Osteocyte (in vitro differentiated cells): ENCODE data around the gene DGKE. TPM values are rescaled to one million over a fixed set of nuclear protein-coding genes. Genes with fewer than 3 reads are reported as not detected.

ENCODE experiments used
- DNase-seq: peaks from one replicate; pipeline ENCODE4 v3.0.0; 2021; ENCODE audit warnings: mixed read lengths; ENCODE audit not compliant: unreplicated experiment; ENCODE audit errors: extremely low spot score
- H3K27ac Mint-ChIP-seq: one replicate; pipeline ENCODE4 v1.8.0; 2021; ENCODE audit warnings: mild to moderate bottlenecking, mixed read lengths; ENCODE audit not compliant: unreplicated experiment
- H3K27me3 Mint-ChIP-seq: one replicate; pipeline ENCODE4 v1.8.0; 2021; ENCODE audit warnings: mixed read lengths; ENCODE audit not compliant: unreplicated experiment
- H3K36me3 Mint-ChIP-seq: one replicate; pipeline ENCODE4 v1.8.0; 2021; ENCODE audit warnings: mixed read lengths; ENCODE audit not compliant: unreplicated experiment
- H3K4me1 Mint-ChIP-seq: one replicate; pipeline ENCODE4 v1.8.0; 2021; ENCODE audit warnings: mixed read lengths; ENCODE audit not compliant: unreplicated experiment
- H3K4me3 Mint-ChIP-seq: one replicate; pipeline ENCODE4 v1.8.0; 2021; ENCODE audit warnings: mild to moderate bottlenecking, moderate library complexity, mixed read lengths; ENCODE audit not compliant: unreplicated experiment
- H3K9me3 Mint-ChIP-seq: one replicate; pipeline ENCODE4 v1.8.0; 2021; ENCODE audit warnings: mixed read lengths; ENCODE audit not compliant: unreplicated experiment
- total RNA-seq: library from RNA; stranded (reverse); gene quantifications from 2 replicates; pipeline ENCODE4 v1.2.1, GENCODE V29; 2021
- TF ChIP-seq, protein P1 (sequence below): fragments of 200-600 bp; sonication (generic); IDR thresholded peaks from 2 replicates; pipeline ENCODE4 v1.5.0; 2021; ENCODE audit warnings: antibody characterized with exemption, mild to moderate bottlenecking, moderate library complexity

DGKE gene
- total RNA-seq, 1 donor from 2014 or later = 6.6 TPM

DNA sequence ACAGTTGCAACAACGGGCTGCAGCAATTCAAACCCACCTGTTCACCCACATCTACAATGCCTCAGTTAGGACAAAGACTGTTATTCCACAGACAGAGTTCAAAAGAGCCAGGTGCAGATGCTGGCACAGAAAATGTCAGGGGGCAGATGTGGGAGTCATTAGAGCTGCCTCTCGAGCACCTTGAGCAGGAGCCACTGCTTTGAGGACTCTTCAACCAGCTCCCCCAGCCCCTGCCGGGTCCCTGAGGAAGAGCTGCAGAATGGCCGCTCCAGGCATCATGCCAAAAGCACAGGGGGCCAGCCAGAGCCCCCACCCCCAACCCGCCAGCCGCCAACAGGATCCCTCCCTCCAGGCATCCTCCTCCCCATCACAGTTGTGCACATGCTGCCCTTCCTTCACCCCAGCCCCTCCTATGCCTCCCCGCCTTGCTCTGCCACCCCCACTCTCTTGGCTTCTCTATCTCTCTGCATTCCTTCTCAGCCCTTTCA lies 21.0 kb upstream of the DGKE start:
- Mint-ChIP-seq H3K36me3 (no peaks in the 10 kb centered on the region), H3K9me3 (no peaks in the 10 kb centered on the region), H3K4me3 (no peak overlapping the region), H3K4me1 (peaks cover 2% of the 10 kb centered on the region), H3K27me3 (peaks cover 3% of the 10 kb centered on the region), H3K27ac (no peak overlapping the region)
- peak; percentile 77 for DNase-seq
- TF ChIP-seq, protein P1, sequence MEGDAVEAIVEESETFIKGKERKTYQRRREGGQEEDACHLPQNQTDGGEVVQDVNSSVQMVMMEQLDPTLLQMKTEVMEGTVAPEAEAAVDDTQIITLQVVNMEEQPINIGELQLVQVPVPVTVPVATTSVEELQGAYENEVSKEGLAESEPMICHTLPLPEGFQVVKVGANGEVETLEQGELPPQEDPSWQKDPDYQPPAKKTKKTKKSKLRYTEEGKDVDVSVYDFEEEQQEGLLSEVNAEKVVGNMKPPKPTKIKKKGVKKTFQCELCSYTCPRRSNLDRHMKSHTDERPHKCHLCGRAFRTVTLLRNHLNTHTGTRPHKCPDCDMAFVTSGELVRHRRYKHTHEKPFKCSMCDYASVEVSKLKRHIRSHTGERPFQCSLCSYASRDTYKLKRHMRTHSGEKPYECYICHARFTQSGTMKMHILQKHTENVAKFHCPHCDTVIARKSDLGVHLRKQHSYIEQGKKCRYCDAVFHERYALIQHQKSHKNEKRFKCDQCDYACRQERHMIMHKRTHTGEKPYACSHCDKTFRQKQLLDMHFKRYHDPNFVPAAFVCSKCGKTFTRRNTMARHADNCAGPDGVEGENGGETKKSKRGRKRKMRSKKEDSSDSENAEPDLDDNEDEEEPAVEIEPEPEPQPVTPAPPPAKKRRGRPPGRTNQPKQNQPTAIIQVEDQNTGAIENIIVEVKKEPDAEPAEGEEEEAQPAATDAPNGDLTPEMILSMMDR = no peak

DNA sequence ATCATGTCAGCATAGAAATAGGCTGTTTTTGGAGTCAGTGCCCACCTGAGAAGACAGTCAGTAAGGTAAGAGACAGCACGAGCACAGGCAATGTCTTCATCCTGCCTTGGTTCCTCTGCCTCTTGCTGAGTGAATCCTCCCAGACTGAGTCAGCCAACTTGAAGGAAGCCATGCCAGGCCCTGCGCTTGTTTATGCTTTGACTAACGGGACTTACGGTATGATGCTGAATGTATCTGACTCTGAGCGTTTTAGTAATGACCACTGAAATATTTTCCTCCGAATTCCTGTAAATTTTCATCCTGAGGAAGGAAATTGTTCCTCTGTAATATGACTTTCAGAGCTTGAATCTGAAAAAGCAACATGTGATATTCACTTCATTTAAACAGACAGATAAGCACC lies 18.2 kb upstream of the DGKE start:
- no peak for DNase-seq
- no peaks in the 10 kb centered on the region for H3K9me3 Mint-ChIP-seq
- no peaks in the 10 kb centered on the region for H3K36me3 Mint-ChIP-seq
- peaks cover 5% of the 10 kb centered on the region for H3K4me1 Mint-ChIP-seq
- H3K27ac Mint-ChIP-seq = no peak overlapping the region
- H3K27me3 Mint-ChIP-seq = peaks cover 3% of the 10 kb centered on the region
- H3K4me3 Mint-ChIP-seq = no peak overlapping the region
- TF ChIP-seq, protein P1 = no peak

DNA sequence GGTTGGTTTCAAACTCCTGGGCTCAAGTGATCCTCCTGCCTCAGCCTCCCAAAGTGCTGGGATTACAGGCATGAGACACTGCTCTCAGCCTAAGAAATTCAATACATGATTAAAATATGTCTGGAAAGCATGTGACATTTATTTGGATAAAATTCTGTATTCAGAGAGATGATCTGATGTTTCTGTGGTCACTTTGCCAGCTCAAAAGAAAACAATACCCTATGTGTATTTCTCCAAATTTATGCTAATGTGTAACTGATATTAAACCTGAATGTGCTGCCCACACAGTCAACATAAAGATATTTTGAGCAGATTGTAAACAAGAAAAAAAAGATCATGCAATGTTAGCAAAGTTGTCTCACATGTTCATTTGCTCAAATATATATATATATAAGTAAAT lies 16.9 kb upstream of the DGKE start:
- no peaks in the 10 kb centered on the region for H3K36me3 Mint-ChIP-seq
- DNase-seq = no peak
- H3K27me3 Mint-ChIP-seq = peaks cover 3% of the 10 kb centered on the region
- no peak overlapping the region for H3K4me3 Mint-ChIP-seq
- peaks cover 5% of the 10 kb centered on the region for H3K4me1 Mint-ChIP-seq
- no peak overlapping the region for H3K27ac Mint-ChIP-seq
- TF ChIP-seq, protein P1 = no peak
- H3K9me3 Mint-ChIP-seq = no peaks in the 10 kb centered on the region

DNA sequence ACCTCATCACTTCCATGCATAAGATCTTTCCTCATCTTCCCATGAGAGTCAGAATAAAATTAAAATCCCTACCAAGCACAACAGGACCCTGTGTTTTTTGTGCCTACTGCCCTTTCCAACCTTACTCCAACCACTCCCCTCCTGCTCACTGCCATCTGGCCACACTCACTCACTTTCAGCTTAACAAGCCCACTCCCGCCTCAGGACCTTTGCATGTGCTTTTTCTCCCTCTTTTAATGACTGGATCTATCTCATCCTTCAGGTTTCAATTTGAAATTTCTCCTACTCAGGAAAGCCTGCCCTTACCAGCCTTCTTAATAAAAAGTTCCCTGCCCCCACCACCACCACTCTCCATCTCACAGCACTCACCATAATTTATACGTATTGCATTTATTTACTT lies 14.9 kb upstream of the DGKE start:
- no peak overlapping the region for H3K4me3 Mint-ChIP-seq
- H3K27ac Mint-ChIP-seq = no peak overlapping the region
- H3K4me1 Mint-ChIP-seq = peaks cover 5% of the 10 kb centered on the region
- no peaks in the 10 kb centered on the region for H3K27me3 Mint-ChIP-seq
- TF ChIP-seq, protein P1 = no peak
- H3K36me3 Mint-ChIP-seq = peaks cover 2% of the 10 kb centered on the region
- no peaks in the 10 kb centered on the region for H3K9me3 Mint-ChIP-seq
- DNase-seq = no peak

DNA sequence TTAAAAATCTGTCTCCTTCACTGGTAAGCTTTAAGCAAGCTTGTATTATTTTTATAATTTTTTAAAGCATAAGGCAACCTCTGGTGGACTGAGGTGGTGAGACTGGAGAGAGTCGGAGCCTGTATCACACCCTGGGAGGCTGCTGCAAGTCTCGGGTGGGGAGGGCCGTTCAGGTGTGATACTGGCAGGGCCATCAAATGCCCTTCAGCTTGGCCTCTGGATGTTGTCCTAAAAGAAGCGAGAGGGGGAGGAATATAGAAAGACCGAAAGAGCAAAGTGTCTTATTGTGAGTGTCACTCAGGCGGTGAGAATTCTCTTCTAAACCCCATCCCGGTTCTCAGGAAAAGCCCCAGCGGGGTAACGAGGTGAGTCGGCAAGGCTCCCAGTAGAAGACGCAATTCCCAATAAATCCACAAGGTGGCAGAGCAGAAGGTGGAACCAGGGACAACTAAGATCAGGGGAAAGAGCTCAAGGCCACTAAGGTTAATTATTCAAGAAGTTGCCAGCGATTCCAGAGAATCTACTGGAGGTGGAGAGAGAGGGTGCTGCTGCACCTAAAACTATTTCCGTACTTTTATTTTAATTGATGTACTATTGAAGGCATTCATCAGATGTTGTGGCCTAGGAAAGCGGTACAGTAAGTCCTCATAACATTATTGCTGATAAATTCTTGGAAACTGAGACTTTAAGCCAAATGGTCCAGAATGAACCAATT lies 14.4 kb upstream of the DGKE start:
- Mint-ChIP-seq H3K4me3 (no peak overlapping the region), H3K36me3 (peaks cover 2% of the 10 kb centered on the region), H3K9me3 (no peaks in the 10 kb centered on the region), H3K27me3 (no peaks in the 10 kb centered on the region), H3K4me1 (peaks cover 5% of the 10 kb centered on the region), H3K27ac (no peak overlapping the region)
- DNase-seq = no peak
- TF ChIP-seq, protein P1 = peak; percentile 88
